ENCODE measurements around the gene ADAM10.
A peak's percentile ranks its signal among the peaks of the same experiment; 100 is the strongest.

DNA sequence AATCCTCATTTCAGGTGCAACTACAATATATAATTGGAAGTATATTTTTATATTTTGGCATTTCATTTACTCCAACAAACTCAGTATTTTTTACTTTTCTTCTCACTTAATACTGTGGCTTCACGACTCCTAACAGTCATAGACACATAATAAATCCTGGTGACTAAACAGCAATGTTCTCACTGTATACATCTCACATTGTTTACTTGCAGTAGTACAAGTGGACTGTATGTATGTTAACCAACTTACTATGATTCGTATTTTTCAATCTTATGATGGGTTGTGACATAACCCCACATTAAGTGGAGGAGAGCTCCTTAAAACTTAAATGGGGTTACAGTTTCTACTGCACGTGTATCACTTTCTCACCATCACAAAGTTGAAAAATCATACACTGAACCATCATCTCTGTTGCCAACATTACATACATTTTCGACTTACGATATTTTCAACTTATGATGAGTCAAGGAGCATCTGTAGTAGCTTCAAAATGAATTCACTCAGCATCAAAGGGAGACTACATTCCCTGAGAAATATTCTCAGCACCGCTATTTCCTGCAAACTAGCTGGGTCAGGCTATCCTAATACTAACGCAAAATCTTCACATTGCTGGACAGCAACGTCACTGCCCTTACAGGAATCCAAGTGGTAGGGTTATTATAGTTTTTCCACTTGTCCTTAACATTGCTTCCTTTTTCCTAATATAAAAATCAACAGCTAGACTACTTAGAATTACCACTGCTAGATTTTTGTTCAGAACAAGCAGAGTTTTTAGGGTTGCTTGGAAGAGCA, 7.3 kb downstream of the ADAM10 start:
- TF ChIP-seq, protein P1, sequence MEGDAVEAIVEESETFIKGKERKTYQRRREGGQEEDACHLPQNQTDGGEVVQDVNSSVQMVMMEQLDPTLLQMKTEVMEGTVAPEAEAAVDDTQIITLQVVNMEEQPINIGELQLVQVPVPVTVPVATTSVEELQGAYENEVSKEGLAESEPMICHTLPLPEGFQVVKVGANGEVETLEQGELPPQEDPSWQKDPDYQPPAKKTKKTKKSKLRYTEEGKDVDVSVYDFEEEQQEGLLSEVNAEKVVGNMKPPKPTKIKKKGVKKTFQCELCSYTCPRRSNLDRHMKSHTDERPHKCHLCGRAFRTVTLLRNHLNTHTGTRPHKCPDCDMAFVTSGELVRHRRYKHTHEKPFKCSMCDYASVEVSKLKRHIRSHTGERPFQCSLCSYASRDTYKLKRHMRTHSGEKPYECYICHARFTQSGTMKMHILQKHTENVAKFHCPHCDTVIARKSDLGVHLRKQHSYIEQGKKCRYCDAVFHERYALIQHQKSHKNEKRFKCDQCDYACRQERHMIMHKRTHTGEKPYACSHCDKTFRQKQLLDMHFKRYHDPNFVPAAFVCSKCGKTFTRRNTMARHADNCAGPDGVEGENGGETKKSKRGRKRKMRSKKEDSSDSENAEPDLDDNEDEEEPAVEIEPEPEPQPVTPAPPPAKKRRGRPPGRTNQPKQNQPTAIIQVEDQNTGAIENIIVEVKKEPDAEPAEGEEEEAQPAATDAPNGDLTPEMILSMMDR (IDR thresholded peaks at IDR 0.05; ENCODE audit: insufficient read depth, low read length) = no peak
- TF ChIP-seq, protein P2, sequence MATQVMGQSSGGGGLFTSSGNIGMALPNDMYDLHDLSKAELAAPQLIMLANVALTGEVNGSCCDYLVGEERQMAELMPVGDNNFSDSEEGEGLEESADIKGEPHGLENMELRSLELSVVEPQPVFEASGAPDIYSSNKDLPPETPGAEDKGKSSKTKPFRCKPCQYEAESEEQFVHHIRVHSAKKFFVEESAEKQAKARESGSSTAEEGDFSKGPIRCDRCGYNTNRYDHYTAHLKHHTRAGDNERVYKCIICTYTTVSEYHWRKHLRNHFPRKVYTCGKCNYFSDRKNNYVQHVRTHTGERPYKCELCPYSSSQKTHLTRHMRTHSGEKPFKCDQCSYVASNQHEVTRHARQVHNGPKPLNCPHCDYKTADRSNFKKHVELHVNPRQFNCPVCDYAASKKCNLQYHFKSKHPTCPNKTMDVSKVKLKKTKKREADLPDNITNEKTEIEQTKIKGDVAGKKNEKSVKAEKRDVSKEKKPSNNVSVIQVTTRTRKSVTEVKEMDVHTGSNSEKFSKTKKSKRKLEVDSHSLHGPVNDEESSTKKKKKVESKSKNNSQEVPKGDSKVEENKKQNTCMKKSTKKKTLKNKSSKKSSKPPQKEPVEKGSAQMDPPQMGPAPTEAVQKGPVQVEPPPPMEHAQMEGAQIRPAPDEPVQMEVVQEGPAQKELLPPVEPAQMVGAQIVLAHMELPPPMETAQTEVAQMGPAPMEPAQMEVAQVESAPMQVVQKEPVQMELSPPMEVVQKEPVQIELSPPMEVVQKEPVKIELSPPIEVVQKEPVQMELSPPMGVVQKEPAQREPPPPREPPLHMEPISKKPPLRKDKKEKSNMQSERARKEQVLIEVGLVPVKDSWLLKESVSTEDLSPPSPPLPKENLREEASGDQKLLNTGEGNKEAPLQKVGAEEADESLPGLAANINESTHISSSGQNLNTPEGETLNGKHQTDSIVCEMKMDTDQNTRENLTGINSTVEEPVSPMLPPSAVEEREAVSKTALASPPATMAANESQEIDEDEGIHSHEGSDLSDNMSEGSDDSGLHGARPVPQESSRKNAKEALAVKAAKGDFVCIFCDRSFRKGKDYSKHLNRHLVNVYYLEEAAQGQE (IDR thresholded peaks at IDR 0.05; ENCODE audit: insufficient replicate concordance, low read depth) = peak; percentile 47

All from HL-60 (cell line).